ENCODE measurements around the gene OPHN1. TPM values are rescaled to one million over a fixed set of nuclear protein-coding genes. Genes with fewer than 3 reads are reported as not detected.

Gene OPHN1
- polyA plus RNA-seq, 1 experiment = 5.9 TPM

DNA sequence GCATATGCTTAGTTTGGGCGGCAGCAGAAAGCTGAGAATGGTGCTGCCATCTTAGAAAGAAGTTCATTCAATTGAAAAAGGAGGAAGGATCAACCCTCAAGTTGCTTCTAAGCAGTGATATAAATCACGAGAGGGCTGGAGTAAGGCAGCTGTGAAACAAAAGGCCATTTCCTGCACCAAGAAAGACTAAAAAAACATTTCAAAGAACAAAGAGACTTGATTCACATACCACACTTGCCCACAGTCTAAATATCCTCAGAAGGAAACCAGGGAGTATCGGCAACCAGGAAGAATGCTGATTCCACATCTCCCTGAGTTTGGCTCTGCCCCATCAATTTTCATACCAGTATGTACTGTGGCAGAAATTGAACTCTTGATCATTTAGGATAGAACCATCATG is 240.1 kb downstream of the OPHN1 start:
- Histone ChIP-seq H3K36me3 (ENCODE audit: control insufficient read depth, insufficient read depth, low read length) (no peaks in the 10 kb centered on the region), H3K27me3 (ENCODE audit: control insufficient read depth, insufficient read depth, low read length) (no peaks in the 10 kb centered on the region), H3K4me3 (ENCODE audit: low read depth, low read length) (no peak overlapping the region)
- TF ChIP-seq, protein P1, sequence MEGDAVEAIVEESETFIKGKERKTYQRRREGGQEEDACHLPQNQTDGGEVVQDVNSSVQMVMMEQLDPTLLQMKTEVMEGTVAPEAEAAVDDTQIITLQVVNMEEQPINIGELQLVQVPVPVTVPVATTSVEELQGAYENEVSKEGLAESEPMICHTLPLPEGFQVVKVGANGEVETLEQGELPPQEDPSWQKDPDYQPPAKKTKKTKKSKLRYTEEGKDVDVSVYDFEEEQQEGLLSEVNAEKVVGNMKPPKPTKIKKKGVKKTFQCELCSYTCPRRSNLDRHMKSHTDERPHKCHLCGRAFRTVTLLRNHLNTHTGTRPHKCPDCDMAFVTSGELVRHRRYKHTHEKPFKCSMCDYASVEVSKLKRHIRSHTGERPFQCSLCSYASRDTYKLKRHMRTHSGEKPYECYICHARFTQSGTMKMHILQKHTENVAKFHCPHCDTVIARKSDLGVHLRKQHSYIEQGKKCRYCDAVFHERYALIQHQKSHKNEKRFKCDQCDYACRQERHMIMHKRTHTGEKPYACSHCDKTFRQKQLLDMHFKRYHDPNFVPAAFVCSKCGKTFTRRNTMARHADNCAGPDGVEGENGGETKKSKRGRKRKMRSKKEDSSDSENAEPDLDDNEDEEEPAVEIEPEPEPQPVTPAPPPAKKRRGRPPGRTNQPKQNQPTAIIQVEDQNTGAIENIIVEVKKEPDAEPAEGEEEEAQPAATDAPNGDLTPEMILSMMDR (IDR thresholded peaks at IDR 0.05; ENCODE audit: insufficient read depth, low read depth, low read length) = no peak
- ChIA-PET CTCF (no interaction called here), POLR2A (no interaction called here)
- no peak for DNase-seq (ENCODE audit: low read depth)

DNA sequence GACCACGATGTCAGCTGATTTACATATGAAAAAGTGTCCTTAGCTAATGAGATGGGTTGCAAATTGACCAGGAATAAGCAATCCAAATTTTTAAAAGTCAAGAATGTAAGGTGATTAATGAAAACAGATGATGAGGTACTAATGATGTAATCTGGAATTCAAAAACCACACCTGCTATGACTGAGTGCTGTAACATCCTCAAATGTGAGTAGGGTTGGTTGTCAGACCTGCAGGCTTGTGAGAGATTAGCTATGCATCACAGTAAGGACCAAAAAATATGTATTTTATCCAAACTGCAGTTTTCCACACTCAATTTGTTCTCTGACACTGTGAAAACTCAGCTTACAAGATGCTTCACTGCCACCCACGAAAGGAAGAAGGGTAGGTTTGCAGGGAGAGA is 242.5 kb downstream of the OPHN1 start:
- Histone ChIP-seq H3K36me3 (ENCODE audit: control insufficient read depth, insufficient read depth, low read length) (no peaks in the 10 kb centered on the region), H3K4me3 (ENCODE audit: low read depth, low read length) (no peak overlapping the region), H3K27me3 (ENCODE audit: control insufficient read depth, insufficient read depth, low read length) (no peaks in the 10 kb centered on the region)
- POLR2A ChIA-PET = no interaction called here
- no peak for DNase-seq (ENCODE audit: low read depth)
- TF ChIP-seq, protein P1 (IDR thresholded peaks at IDR 0.05; ENCODE audit: insufficient read depth, low read depth, low read length) = no peak
- CTCF ChIA-PET = no interaction called here

DNA sequence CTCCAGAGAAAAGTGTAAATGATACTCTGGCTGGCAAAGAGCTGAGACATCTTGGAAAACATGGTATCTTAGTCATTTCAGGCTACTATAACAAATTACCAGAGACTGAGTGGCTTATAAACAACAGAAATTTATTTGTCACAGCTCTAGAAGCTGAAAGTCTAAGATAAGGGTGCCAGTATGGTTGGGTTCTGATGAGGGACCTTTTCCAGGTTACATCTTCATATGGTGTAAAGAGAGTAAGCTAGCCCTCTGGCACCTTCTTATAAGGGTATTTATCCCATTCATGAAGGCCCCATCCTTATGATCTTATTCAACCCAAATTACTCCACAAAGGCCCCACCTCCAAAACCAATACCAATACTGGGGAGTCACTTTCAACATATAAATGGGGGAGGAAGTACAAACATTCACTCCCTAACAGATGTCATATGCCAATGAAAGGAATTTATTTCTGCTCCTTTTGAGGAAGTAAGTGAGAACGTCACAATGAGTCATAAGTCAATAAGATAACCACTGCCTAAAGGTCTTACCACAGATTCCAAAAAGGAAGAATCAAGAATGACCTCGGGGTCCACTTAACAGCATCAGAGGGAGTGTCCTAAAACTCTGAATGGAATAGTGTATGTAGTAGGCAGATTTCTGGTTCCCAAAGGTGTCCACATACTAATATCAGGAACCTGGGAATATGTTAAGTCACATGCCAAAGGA is 246.6 kb downstream of the OPHN1 start:
- no peaks in the 10 kb centered on the region for H3K36me3 ChIP-seq (ENCODE audit: control insufficient read depth, insufficient read depth, low read length)
- TF ChIP-seq, protein P1 (IDR thresholded peaks at IDR 0.05; ENCODE audit: insufficient read depth, low read depth, low read length) = no peak
- ChIA-PET POLR2A (no interaction called here), CTCF (interaction anchor here (1.4 kb wide), 1 partner anchor 10 kb away, joined by 4 read pairs; no protein-coding TSS in a partner anchor)
- no peaks in the 10 kb centered on the region for H3K27me3 ChIP-seq (ENCODE audit: control insufficient read depth, insufficient read depth, low read length)
- DNase-seq (ENCODE audit: low read depth) = no peak
- H3K4me3 ChIP-seq (ENCODE audit: low read depth, low read length) = no peak overlapping the region

DNA sequence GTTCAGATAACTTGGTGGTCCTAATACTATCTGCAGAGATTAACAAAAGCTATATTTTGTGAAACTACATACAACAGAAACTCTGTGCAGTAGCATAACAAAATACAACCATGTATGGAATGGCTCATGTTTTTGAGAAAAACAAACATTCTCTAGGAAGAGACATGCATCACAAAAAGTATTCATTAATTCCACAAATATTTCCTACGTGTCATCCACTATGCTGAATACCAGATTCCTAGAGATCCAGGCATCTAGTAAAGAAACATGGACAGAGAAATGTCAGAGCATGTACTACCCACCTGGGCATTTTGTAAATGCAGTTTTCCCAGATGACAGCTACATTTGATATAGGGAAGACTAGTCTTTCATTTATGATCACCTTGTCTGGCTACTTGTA is 248.1 kb downstream of the OPHN1 start:
- Histone ChIP-seq H3K27me3 (ENCODE audit: control insufficient read depth, insufficient read depth, low read length) (no peaks in the 10 kb centered on the region), H3K4me3 (ENCODE audit: low read depth, low read length) (no peak overlapping the region), H3K36me3 (ENCODE audit: control insufficient read depth, insufficient read depth, low read length) (no peaks in the 10 kb centered on the region)
- POLR2A ChIA-PET = no interaction called here
- CTCF ChIA-PET = no interaction called here
- TF ChIP-seq, protein P1 (IDR thresholded peaks at IDR 0.05; ENCODE audit: insufficient read depth, low read depth, low read length) = no peak
- DNase-seq (ENCODE audit: low read depth) = no peak

DNA sequence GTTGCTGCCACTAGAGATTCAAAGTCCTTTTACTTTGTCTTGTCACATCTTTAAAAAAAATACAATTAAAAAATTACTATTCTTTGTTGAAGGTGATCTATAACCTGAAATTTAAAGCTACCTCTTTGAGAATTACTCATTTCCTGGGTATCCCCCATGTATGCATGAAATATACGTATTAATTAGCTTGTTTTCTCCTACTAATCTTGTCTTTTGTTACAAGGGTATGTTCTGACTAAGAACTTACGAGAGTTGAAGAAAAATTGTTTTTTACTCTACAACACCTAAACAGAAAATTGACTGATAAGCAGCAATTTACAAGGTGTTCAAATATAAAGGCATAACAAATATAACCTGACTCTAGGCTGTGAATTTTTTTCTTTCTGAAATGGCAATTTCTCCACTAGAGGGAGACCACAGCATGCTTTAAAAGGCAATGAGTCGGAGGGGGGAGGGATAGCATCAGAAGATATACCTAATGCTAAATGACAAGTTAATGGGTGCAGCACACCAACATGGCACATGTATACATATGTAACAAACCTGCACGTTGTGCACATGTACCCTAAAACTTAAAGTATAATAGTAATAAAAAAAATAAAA is 249.6 kb downstream of the OPHN1 start:
- TF ChIP-seq, protein P1 (IDR thresholded peaks at IDR 0.05; ENCODE audit: insufficient read depth, low read depth, low read length) = peak; percentile 51
- Histone ChIP-seq H3K36me3 (ENCODE audit: control insufficient read depth, insufficient read depth, low read length) (no peaks in the 10 kb centered on the region), H3K4me3 (ENCODE audit: low read depth, low read length) (no peak overlapping the region), H3K27me3 (ENCODE audit: control insufficient read depth, insufficient read depth, low read length) (no peaks in the 10 kb centered on the region)
- POLR2A ChIA-PET = no interaction called here
- DNase-seq (ENCODE audit: low read depth) = no peak
- CTCF ChIA-PET = interaction anchor here (0.7 to 1.0 kb wide), 3 partner anchors 9 to 13 kb away, joined by 3 to 4 read pairs (median 3); no protein-coding TSS in a partner anchor

Measured in BJ (cell line).